NOMO-1 (cell line): ENCODE data around the gene REEP5.

Experiments
- DNase-seq, 2 experiments: peaks; one replicate each; lab custom pipeline; 2025; ENCODE audit not compliant: unreplicated experiment in 2 of 2; lab: John Stamatoyannopoulos, UW

The REEP5 gene

GRCh38 chr5:112848116-112848811 lies 73.8 kb downstream of the REEP5 start:
- DNase-seq = peak; percentile 26 to 75

DNA sequence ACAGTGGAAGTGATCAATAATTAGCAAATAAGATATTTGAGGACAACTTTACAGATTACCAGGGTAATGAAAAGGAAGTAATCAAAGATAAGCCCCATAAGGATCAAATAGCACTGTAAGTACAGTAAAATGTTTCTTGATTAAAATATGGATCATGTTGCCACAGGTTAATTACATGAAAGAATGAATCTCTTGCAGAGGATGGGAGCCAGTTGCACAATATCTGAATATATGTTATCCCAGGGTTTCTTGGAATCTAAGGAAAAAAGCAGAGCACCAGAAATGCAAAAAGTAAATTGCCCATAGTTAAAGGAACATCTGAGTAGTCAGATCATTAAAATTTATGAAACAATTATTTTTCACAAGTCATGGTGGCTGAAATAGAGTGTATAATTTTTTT lies 74.7 kb downstream of the REEP5 start:
- DNase-seq = no peak

- no peak for DNase-seq
Measured at GRCh38 chr5:112846556-112846955, 75.5 kb downstream of the REEP5 start.

DNA sequence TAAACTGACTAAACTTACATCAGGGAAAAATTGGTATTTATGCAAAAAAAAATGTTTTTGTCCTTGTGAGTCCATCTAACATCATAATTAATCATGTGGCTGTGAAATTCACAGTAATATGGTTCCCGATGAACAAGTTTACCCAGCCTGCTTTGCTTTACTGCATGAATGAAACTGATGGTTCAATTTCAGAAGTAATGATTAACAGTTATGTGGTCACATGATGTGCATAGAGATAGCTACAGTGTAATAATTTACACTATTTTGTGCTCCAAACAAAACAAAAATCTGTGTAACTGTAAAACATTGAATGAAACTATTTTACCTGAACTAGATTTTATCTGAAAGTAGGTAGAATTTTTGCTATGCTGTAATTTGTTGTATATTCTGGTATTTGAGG lies 77.5 kb downstream of the REEP5 start:
- no peak for DNase-seq

DNA sequence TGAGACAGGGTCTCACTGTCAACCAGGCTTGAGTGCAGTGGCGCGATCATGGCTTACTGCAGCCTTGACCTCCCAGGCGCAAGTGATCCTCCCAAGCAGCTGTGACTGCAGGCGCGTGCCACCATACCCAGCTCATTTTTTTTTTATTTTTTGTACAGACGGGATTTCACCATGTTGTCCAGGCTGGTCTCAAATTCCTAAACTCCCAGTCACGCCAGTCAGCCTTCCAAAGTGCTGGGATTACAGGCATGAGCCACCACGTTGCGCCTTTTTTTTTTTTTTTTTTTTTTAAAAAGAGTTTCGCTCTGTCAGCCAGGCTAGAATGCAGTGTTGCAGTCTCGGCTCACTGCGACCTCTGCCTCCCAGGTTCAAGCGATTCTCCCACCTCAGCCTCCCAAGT lies 88.1 kb downstream of the REEP5 start:
- no peak for DNase-seq

DNA sequence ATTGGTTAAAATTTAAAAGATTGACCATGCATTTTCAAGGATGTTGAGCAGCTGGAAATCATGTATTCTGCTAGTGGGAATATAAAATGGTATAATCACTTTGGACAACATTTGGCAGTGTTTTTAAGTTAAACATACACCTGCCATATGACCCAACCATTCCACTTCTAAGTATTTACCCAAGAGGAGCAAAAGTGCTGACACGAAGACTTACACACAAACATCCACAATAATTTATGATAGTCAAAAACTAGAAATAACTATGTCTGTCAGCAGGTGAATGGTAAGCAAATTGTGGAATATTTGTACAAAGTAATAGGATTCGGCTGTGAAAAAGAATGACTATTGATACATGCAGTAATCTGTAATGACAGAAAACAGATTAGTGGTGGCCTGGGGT lies 91.6 kb downstream of the REEP5 start:
- DNase-seq = no peak
